HG02678 (cell line): ENCODE data around the gene RNASE12.
"Not testable (repeated sequence)": the region's sequence is repeated elsewhere in the genome, so short reads cannot be mapped to it uniquely, and the experiment has no call there.

Experiments used
- ATAC-seq: cut with Tn5 transposase; IDR thresholded peaks from one replicate; pipeline ENCODE4 v1.9.1; 2021; ENCODE audit warnings: mild to moderate bottlenecking, moderate library complexity; ENCODE audit not compliant: unreplicated experiment

The RNASE12 gene

GRCh38 chr14:20614038-20614840 lies 23.1 kb upstream of the RNASE12 start:
- ATAC-seq = peak; percentile 9

GRCh38 chr14:20613094-20614037 lies 22.2 kb upstream of the RNASE12 start:
- ATAC-seq = peak; percentile 67

DNA sequence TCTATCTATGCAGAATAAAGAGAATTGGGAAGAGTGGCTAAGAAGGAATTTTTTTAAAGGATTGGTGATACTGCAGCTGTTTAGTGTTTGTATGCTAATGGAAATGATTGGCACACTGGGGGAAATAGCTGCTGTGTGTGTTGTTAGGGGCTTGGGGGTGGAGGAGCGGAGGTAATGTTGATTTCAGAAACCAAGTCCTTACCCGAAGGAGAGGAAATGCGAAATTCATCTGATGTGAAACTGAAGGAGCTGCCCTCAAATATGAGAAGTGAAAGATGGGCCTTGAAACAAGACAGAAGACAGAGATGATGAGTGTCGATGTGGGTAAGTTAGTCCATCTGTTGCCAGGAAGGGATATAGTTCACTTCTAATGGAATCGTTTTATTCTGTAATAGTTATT lies 21.2 kb upstream of the RNASE12 start:
- peak; percentile 20 for ATAC-seq

- ATAC-seq = no peak
These were observed 20.1 kb upstream of the RNASE12 start for GRCh38 chr14:20611277-20611676.

DNA sequence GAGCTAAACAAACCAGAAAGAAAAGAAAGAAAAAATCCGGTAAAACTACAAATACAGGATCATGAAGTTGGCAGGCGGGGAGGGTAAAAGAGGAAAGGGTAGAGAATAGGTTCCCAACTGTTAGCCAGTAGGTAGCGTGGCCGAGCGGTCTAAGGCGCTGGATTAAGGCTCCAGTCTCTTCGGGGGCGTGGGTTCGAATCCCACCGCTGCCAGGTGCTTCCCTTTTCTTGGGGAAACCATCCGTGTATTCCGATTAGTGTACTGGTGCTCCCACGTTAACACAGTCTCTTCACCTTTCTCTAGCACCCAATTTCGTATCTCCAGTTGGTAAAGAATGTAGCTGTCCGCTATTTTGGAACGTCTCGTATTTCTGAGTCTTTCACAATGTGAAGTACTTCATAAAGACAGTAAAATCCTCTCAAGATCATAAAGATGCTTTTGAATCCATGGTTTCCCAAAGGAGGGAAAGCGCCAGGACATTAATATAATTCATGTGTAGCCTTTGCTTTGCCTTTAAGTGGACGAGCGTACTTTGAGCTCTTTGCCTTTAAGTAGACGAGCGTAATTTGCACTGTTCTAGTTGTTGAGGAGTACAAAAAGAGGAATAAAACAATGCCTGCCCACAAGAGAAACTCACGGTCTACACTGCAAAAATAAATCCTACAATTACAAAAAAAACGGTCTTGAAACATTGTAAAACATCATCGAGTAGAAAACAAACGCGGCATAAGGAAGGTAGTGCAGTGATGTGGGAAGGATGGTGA lies 19.0 kb upstream of the RNASE12 start:
- no peak for ATAC-seq

DNA sequence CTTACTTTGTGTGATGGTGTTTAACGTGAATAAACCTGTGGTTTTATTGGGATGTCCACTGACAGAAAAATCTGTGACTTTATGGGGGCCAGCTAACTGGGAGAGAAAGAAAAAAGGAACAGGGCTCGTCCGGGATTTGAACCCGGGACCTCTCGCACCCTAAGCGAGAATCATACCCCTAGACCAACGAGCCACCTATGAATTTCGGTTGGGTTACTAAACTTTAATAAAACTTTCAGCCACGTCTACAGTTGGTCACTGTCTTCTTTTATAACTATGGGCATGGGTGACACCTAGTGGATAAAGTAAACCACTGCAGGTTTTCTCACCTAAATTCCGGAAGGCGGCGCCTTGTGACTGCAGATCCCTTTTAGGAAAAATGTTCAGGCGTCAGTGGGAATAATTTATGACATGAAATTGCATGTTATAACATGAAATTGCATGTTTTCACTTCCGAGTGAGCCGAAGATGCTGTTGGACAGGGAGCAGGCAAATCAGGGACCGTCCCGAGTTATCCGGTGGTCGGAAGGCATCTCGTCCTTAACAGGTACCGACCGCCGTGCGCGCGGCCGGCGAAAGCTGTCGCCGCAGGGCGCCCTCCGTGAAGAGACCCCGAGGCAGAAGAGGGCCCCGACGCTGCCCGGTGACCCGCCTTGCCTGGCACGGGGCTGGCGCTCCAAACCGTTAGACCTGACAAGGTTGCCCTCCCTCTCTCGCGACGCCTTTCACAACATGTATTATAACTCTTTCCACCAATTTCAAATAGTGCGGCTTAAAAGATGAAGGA lies 18.2 kb upstream of the RNASE12 start:
- no peak for ATAC-seq

- ATAC-seq = no peak
These were observed 17.4 kb upstream of the RNASE12 start for GRCh38 chr14:20608383-20609110.

DNA sequence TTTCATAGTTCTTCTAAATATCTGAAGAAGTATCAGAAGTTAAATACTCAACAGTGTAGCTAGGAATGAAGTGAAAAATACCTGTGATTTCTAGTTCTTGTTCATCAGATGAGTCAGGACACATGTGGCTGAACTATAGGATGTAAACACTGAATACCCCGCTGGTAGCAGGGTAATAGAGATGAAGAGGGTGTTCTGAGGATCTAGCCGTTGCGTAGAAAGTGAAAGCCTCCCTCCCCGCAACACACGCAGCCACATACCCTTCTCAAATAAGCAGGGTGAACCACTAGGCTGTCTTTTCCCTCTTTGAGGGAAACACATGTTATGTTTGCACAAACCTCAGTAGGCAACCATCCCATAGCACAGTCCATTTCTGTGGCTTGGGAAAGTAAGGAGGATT lies 16.4 kb upstream of the RNASE12 start:
- no peak for ATAC-seq

GRCh38 chr14:20606902-20607242 lies 15.7 kb upstream of the RNASE12 start:
- no peak for ATAC-seq

DNA sequence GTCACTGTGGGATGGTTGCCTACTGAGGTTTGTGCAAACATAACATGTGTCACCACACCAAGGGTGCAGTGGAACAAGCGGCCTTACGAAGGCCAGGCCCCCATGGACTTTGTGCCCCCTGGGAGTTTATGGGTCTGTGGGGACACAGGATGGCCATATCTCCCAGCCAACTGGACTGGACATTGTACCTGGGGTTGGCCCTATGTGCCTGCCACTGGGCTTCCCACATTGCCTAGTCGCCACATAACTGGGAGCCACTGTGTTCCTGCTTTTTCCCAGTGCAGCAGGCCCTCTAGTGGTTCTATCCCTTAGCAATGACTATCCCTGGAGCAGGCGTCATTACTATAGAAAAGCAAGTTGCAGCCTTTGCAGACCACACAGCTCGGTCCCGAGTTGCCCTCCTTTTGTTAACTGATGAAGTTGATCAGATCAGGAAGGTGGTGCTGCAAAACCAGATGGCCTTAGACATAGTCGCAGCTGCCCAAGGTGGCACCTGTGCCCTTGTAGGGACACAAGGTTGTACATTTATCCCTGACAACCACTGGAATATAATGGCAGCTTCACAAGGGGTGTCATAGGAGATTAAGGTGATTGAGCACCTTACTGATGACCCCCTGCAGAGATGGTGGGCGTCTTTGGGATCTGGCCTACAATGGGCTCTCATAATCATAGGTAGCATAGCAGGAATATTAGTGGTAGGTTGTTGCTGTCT lies 15.2 kb upstream of the RNASE12 start:
- no peak for ATAC-seq

DNA sequence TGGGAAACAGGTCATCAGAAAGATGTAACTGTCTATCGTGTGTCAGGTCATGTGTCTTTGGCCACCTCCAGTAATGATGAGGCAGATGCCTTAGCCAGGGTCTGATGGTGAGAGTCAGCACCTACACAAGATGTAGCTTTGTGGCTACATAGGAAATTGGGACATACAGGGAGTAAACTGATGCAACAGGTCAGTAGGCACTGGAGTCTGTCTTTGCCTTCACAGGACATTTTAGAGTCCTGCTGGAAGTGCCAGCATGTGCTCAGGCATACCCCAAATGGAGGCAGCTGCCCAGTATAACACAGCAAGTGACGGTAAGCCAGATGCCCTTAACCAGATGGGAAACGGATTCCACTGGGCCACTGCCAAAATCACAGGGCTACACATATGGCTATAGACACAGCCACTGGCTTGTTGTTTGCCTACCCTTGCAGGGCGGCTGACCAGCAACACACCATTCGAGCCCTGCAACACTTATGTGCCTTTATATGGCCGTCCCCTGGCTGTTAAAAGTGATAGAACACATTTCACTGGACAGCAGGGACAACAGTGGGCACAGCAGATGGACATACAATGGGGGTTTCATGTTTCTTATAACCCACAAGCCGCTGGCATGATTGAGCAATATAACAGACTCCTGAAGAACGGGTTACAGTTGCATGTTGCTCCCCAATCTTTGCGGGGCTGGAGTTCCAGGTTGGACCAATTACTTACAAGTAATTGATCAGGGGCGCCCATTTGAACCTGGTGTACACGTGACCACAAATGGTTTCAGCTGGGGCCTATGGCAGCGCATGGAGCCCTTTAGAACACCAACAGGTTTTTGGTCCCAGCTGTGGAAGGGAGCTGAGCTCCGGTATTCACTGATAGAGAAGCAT lies 12.9 kb upstream of the RNASE12 start:
- ATAC-seq = no peak

- ATAC-seq = no peak
These were observed 11.4 kb upstream of the RNASE12 start for GRCh38 chr14:20602583-20602982.

DNA sequence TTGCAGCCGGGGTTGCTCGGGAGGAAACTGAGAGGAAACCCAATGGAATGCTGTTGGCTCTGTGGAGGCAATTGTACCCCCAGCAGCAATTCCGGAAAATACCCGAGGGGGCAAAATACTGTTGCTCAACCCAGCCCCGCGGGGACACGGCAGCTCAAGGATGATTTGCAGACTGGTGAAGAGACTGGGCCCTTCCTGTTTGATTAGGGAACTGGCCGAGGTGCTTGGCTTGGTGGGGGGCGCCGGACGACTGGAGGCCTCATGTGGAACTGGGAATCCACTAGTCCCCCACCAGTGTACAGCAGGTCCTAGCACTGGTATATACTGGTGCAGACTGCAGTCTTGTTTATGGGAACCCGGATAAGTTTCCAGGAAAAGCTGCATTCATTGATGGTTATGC lies 10.3 kb upstream of the RNASE12 start:
- no peak for ATAC-seq

GRCh38 chr14:20597108-20597507 lies 5.9 kb upstream of the RNASE12 start:
- ATAC-seq = no peak

- ATAC-seq = not testable (repeated sequence)
These were observed 4.5 kb upstream of the RNASE12 start for GRCh38 chr14:20595726-20596125.

DNA sequence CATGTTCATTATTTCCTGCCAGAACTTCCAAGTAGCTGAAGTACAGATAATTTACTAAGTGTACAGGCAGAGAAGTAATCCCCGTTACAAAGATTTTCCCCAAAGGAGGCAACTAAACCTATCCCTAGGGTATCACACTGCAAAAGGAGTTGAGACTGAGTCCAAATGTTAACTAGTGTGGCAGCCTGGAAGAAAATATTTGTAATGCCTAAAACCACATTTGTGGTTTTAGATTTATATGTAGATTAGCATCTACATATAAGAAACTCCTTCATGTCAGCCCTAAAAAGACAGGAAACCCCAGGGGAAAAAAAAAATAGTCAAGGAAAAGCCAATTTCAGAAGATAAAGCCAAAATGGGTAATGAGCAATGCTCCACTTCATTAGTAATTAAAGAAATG lies 1.4 kb upstream of the RNASE12 start:
- no peak for ATAC-seq

DNA sequence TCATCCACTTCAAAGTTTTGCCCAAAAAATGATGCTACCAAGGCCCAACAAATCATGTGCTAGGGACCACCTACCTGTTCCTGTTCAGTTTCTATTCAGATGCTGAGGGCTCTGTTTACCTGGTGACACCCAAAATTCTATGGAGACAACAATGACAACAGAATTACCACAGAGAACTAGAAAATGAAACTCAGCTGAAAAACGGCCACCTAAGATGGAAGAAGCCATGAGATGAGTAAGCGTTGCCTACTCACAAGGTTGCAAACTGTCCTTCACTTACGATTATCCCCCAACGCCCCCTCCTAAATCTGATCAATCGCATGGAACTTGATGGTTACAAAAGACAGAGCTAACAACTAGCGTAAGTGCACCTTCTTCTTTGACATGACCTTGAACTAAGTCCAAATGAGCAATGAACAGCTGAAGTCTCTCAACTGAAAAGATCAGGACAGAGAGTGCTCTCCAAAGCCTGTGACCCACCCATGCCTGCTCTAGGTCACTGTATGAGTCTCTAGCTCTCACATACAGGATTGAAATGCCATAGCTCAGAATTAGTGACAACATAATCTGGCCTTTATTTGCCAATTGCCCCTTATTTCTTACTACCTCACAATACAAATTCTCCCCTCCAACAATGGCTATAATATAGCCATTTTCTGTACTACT lies 3.6 kb downstream of the RNASE12 start, which contains the start of gene RNASE11:
Gene RNASE11 (minus strand): TSS at position 513 of the 666 bp plus-strand sequence.
- ATAC-seq = no peak

DNA sequence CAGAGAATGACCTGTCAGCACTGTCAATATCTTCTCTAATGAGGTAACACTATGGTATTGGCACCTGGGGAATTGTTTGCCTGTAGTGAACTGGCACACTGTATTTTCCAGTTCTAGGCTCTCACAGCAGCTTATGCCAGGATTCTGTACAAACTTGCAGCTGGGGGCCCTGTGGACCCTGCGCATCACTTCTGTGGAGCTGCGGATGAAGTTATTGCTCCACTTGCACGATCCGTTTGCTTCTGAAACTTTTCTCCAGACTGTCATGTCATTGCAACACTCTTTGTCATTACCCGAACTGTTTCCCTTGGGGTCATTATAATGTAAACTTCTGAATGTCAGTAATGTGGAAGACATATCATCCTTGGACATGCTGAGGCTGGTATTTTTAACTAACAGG lies 7.3 kb downstream of the RNASE12 start:
- ATAC-seq = no peak
